ENCODE measurements around the gene LRATD1.
"Not testable (repeated sequence)": the region's sequence is repeated elsewhere in the genome, so short reads cannot be mapped to it uniquely, and the experiment has no call there.

LRATD1 gene

GRCh38 chr2:14632133-14632936, at the start of gene LRATD1:
TSS of gene LRATD1 (plus strand) at chr2:14632717. CDS start at chr2:14633980, 1,263 bp downstream.
- DNase-seq (ENCODE audit: low read depth): no peak

- no peak for DNase-seq (ENCODE audit: low read depth)
These were observed 49.5 kb upstream of the LRATD1 start for GRCh38 chr2:14583059-14583458.

GRCh38 chr2:14583802-14584201, 48.7 kb upstream of the LRATD1 start:
- no peak for DNase-seq (ENCODE audit: low read depth)

- no peak for DNase-seq (ENCODE audit: low read depth)
These were observed 45.4 kb upstream of the LRATD1 start for GRCh38 chr2:14587119-14587518.

GRCh38 chr2:14601156-14601770, 31.3 kb upstream of the LRATD1 start:
- no peak for DNase-seq (ENCODE audit: low read depth)

- no peak for DNase-seq (ENCODE audit: low read depth)
These were observed 30.2 kb upstream of the LRATD1 start for GRCh38 chr2:14602309-14602708.

GRCh38 chr2:14603676-14604075, 28.8 kb upstream of the LRATD1 start:
- no peak for DNase-seq (ENCODE audit: low read depth)

- DNase-seq (ENCODE audit: low read depth): no peak
These were observed 24.3 kb upstream of the LRATD1 start for GRCh38 chr2:14608245-14608644.

- DNase-seq (ENCODE audit: low read depth): no peak
These were observed 18.5 kb upstream of the LRATD1 start for GRCh38 chr2:14614017-14614416.

- DNase-seq (ENCODE audit: low read depth): no peak
These were observed 17.4 kb upstream of the LRATD1 start for GRCh38 chr2:14615121-14615520.

GRCh38 chr2:14615760-14616159, 16.8 kb upstream of the LRATD1 start:
- no peak for DNase-seq (ENCODE audit: low read depth)

- no peak for DNase-seq (ENCODE audit: low read depth)
These were observed 16.2 kb upstream of the LRATD1 start for GRCh38 chr2:14616342-14616741.

- no peak for DNase-seq (ENCODE audit: low read depth)
These were observed 15.6 kb upstream of the LRATD1 start for GRCh38 chr2:14616950-14617349.

- DNase-seq (ENCODE audit: low read depth): no peak
These were observed 13.1 kb upstream of the LRATD1 start for GRCh38 chr2:14619441-14619840.

- DNase-seq (ENCODE audit: low read depth): no peak
These were observed 11.4 kb upstream of the LRATD1 start for GRCh38 chr2:14621114-14621513.

- no peak for DNase-seq (ENCODE audit: low read depth)
These were observed 10.5 kb upstream of the LRATD1 start for GRCh38 chr2:14621906-14622549.

- DNase-seq (ENCODE audit: low read depth): not testable (repeated sequence)
These were observed 10.0 kb upstream of the LRATD1 start for GRCh38 chr2:14622550-14622939.

- DNase-seq (ENCODE audit: low read depth): no peak
These were observed 9.3 kb upstream of the LRATD1 start for GRCh38 chr2:14623237-14623636.

- DNase-seq (ENCODE audit: low read depth): no peak
These were observed 5.6 kb upstream of the LRATD1 start for GRCh38 chr2:14626873-14627272.

- DNase-seq (ENCODE audit: low read depth): no peak
These were observed 3.6 kb upstream of the LRATD1 start for GRCh38 chr2:14628901-14629300.

- DNase-seq (ENCODE audit: low read depth): no peak
These were observed 994 bp upstream of the LRATD1 start for GRCh38 chr2:14631406-14632040.

- no peak for DNase-seq (ENCODE audit: low read depth)
These were observed 544 bp downstream of the LRATD1 start for GRCh38 chr2:14633061-14633460.
